GM23338 (cell line): ENCODE data around the gene UBL7. TPM values are rescaled to one million over a fixed set of nuclear protein-coding genes. Genes with fewer than 3 reads are reported as not detected.

Experiments used
- ATAC-seq: fragments of 200-7000 bp; cut with Tn5 transposase; 3 replicates; pipeline ENCODE4 v1.9.1; 2020
- DNase-seq: peaks from one replicate; pipeline ENCODE4 v3.0.0-alpha.2; 2015; ENCODE audit warnings: low spot score
- H2AFZ ChIP-seq: fragments of 200-600 bp; sonication (generic); 2 replicates; pipeline ENCODE4 v1.8.0; 2016; ENCODE audit warnings: antibody characterized with exemption, mild to moderate bottlenecking, moderate library complexity
- H3F3A ChIP-seq: fragments of 200-600 bp; sonication (generic); replicated peaks from 2 replicates; pipeline ENCODE4 v1.8.0; 2017; ENCODE audit warnings: antibody characterized with exemption, mixed run types, low read depth
- H3K27ac ChIP-seq: fragments of 200-600 bp; sonication (generic); 2 replicates; pipeline ENCODE4 v1.6.1; 2016; ENCODE audit warnings: low read depth
- H3K27me3 ChIP-seq: fragments of 200-600 bp; sonication (generic); 2 replicates; pipeline ENCODE4 v1.8.0; 2016; ENCODE audit warnings: mild to moderate bottlenecking, mixed run types, moderate library complexity; ENCODE audit not compliant: insufficient read depth
- H3K36me3 ChIP-seq: fragments of 200-600 bp; sonication (generic); 2 replicates; pipeline ENCODE4 v1.8.0; 2016; ENCODE audit warnings: mild to moderate bottlenecking; ENCODE audit not compliant: insufficient read depth
- H3K4me1 ChIP-seq: fragments of 200-600 bp; sonication (generic); 2 replicates; pipeline ENCODE4 v1.8.0; 2016; ENCODE audit warnings: mild to moderate bottlenecking, moderate library complexity; ENCODE audit not compliant: insufficient read depth
- H3K4me2 ChIP-seq: fragments of 200-600 bp; sonication (generic); 2 replicates; pipeline ENCODE4 v1.7.1; 2017; ENCODE audit warnings: mixed run types
- H3K4me3 ChIP-seq: fragments of 200-600 bp; sonication (generic); 2 replicates; pipeline ENCODE4 v1.6.1; 2016; ENCODE audit warnings: mixed run types
- H3K79me2 ChIP-seq: fragments of 200-600 bp; sonication (generic); replicated peaks from 2 replicates; pipeline ENCODE4 v1.8.0; 2017; ENCODE audit warnings: mild to moderate bottlenecking; ENCODE audit not compliant: insufficient read depth
- H3K9me2 ChIP-seq: fragments of 200-600 bp; sonication (generic); 2 replicates; pipeline ENCODE4 v1.8.0; 2017; ENCODE audit not compliant: insufficient read depth
- H4K20me1 ChIP-seq: fragments of 200-600 bp; sonication (generic); replicated peaks from 2 replicates; pipeline ENCODE4 v1.8.0; 2017; ENCODE audit warnings: mild to moderate bottlenecking; ENCODE audit not compliant: insufficient read depth
- H3K27ac Mint-ChIP-seq: 2 replicates; pipeline ENCODE4 v1.8.0; 2020; ENCODE audit warnings: inconsistent platforms, mild to moderate bottlenecking, moderate library complexity, mixed read lengths
- H3K27me3 Mint-ChIP-seq: 3 replicates; pipeline ENCODE4 v1.8.0; 2022; ENCODE audit warnings: low read depth, mild to moderate bottlenecking, moderate library complexity, mixed read lengths, inconsistent platforms; ENCODE audit not compliant: insufficient read depth, poor library complexity
- H3K36me3 Mint-ChIP-seq: 3 replicates; pipeline ENCODE4 v1.8.0; 2021; ENCODE audit warnings: low read depth, mild to moderate bottlenecking, inconsistent platforms, moderate library complexity, mixed read lengths
- H3K4me1 Mint-ChIP-seq: 3 replicates; pipeline ENCODE4 v1.8.0; 2020; ENCODE audit warnings: mild to moderate bottlenecking, inconsistent platforms, mixed read lengths
- H3K4me3 Mint-ChIP-seq: 3 replicates; pipeline ENCODE4 v1.8.0; 2021; ENCODE audit warnings: moderate library complexity, mild to moderate bottlenecking, inconsistent platforms, mixed read lengths
- H3K9me3 Mint-ChIP-seq: 3 replicates; pipeline ENCODE4 v1.8.0; 2020; ENCODE audit warnings: moderate library complexity, mild to moderate bottlenecking, inconsistent platforms, mixed read lengths
- CREB1 ChIP-seq: fragments of 250-450 bp; sonication (Bioruptor Pico); IDR thresholded peaks from 2 replicates; pipeline ENCODE4 v1.5.0; 2020; ENCODE audit warnings: low read depth, mild to moderate bottlenecking, moderate library complexity
- EZH2 ChIP-seq: fragments of 200-600 bp; sonication (generic); IDR thresholded peaks from one replicate; pipeline ENCODE4 v1.8.0; 2017; ENCODE audit warnings: antibody characterized with exemption, mild to moderate bottlenecking, low read depth; ENCODE audit not compliant: unreplicated experiment
- EZH2phosphoT487 ChIP-seq: fragments of 200-600 bp; sonication (generic); IDR thresholded peaks from one replicate; pipeline ENCODE4 v1.8.1; 2018; ENCODE audit warnings: antibody characterized with exemption; ENCODE audit not compliant: unreplicated experiment
- JUNB ChIP-seq: IDR thresholded peaks from one replicate; pipeline ENCODE4 v1.6.1; 2016; ENCODE audit warnings: antibody characterized with exemption; ENCODE audit not compliant: unreplicated experiment
- NANOG ChIP-seq: IDR thresholded peaks from 2 replicates; pipeline ENCODE4 v1.6.1; 2016; ENCODE audit warnings: antibody characterized with exemption, borderline replicate concordance
- POLR2AphosphoS5 ChIP-seq: IDR thresholded peaks from 2 replicates; pipeline ENCODE4 v1.6.1; 2016; ENCODE audit warnings: antibody characterized with exemption, low read depth
- STAT1 ChIP-seq: IDR thresholded peaks from one replicate; pipeline ENCODE4 v1.6.1; 2016; ENCODE audit warnings: antibody characterized with exemption; ENCODE audit not compliant: unreplicated experiment
- ZNF114 ChIP-seq: fragments of 250-450 bp; sonication (Bioruptor Pico); IDR thresholded peaks from 2 replicates; pipeline ENCODE4 v1.5.0; 2020; ENCODE audit warnings: mild to moderate bottlenecking, moderate library complexity
- ZNF331 ChIP-seq: fragments of 250-450 bp; sonication (Bioruptor Pico); IDR thresholded peaks from 2 replicates; pipeline ENCODE4 v1.5.0; 2020; ENCODE audit warnings: low read depth, mild to moderate bottlenecking, moderate library complexity
- polyA plus RNA-seq: library from polyadenylated mRNA; unstranded; fragments of >200 nt; fragmentation: Nextera tagmentation; extraction: Ambion mirVana; gene quantifications from 2 replicates; pipeline ENCODE4 v1.2.1, GENCODE V29; 2016
- total RNA-seq: library from RNA; depleted of rRNA; stranded (reverse); fragments of >200 nt; shearing (Covaris generic); gene quantifications from 2 replicates; pipeline ENCODE4 v1.2.3, GENCODE V29; 2014
- TF ChIP-seq, protein P1 (sequence below): fragments of 250-450 bp; sonication (Bioruptor Pico); IDR thresholded peaks from 2 replicates; pipeline ENCODE4 v1.5.0; 2020; ENCODE audit warnings: mild to moderate bottlenecking, moderate library complexity
- TF ChIP-seq, protein P2 (sequence below): IDR thresholded peaks from 2 replicates; pipeline ENCODE4 v1.6.1; 2016; ENCODE audit warnings: antibody characterized with exemption
- TF ChIP-seq, protein P3 (sequence below): IDR thresholded peaks from one replicate; pipeline ENCODE4 v1.6.1; 2018; ENCODE audit warnings: antibody characterized with exemption; ENCODE audit not compliant: unreplicated experiment

The UBL7 gene
- total and polyA plus RNA-seq, 2 experiments from 2014 or later = 73.7 to 99.2 TPM

DNA sequence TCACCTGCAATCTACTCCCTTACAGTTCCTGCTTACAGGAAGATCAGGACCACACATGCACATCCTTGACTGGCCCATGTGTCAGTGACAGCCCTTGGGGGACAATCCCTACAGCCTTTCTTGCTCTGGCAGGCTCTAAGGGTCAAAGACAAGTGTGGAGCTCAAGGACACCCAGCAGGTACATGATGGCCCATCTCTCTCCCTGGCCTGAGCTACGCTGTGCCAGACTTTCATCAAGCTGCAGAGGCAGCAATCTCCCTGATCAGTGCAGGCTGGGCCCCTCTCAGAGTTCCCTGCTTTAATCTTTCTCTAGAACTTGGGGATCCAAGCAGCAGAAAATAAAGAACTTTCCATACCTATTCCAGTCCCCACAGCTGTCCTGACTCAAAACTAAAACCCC, 29.8 kb downstream of the UBL7 start:
- Histone ChIP-seq H3K27me3 (peaks cover 10% of the 10 kb centered on the region), H3K79me2 (peaks cover 24% of the 10 kb centered on the region), H2AFZ (no peak overlapping the region), H3K4me1 (peaks cover 22% of the 10 kb centered on the region), H3F3A (no peaks in the 10 kb centered on the region), H3K27ac (no peak overlapping the region), H3K4me3 (no peak overlapping the region), H3K4me2 (no peak overlapping the region), H3K9me2 (no peaks in the 10 kb centered on the region), H3K36me3 (no peaks in the 10 kb centered on the region), H4K20me1 (peaks cover 8% of the 10 kb centered on the region)
- TF ChIP-seq EZH2phosphoT487 = no peak
- no peak for TF ChIP-seq NANOG
- TF ChIP-seq ZNF331 (CRISPR knock-in tag) = no peak
- TF ChIP-seq ZNF114 (CRISPR knock-in tag) = no peak
- TF ChIP-seq STAT1 = no peak
- no peak for TF ChIP-seq EZH2
- TF ChIP-seq POLR2AphosphoS5 = no peak
- no peak for TF ChIP-seq JUNB
- TF ChIP-seq, protein P1, sequence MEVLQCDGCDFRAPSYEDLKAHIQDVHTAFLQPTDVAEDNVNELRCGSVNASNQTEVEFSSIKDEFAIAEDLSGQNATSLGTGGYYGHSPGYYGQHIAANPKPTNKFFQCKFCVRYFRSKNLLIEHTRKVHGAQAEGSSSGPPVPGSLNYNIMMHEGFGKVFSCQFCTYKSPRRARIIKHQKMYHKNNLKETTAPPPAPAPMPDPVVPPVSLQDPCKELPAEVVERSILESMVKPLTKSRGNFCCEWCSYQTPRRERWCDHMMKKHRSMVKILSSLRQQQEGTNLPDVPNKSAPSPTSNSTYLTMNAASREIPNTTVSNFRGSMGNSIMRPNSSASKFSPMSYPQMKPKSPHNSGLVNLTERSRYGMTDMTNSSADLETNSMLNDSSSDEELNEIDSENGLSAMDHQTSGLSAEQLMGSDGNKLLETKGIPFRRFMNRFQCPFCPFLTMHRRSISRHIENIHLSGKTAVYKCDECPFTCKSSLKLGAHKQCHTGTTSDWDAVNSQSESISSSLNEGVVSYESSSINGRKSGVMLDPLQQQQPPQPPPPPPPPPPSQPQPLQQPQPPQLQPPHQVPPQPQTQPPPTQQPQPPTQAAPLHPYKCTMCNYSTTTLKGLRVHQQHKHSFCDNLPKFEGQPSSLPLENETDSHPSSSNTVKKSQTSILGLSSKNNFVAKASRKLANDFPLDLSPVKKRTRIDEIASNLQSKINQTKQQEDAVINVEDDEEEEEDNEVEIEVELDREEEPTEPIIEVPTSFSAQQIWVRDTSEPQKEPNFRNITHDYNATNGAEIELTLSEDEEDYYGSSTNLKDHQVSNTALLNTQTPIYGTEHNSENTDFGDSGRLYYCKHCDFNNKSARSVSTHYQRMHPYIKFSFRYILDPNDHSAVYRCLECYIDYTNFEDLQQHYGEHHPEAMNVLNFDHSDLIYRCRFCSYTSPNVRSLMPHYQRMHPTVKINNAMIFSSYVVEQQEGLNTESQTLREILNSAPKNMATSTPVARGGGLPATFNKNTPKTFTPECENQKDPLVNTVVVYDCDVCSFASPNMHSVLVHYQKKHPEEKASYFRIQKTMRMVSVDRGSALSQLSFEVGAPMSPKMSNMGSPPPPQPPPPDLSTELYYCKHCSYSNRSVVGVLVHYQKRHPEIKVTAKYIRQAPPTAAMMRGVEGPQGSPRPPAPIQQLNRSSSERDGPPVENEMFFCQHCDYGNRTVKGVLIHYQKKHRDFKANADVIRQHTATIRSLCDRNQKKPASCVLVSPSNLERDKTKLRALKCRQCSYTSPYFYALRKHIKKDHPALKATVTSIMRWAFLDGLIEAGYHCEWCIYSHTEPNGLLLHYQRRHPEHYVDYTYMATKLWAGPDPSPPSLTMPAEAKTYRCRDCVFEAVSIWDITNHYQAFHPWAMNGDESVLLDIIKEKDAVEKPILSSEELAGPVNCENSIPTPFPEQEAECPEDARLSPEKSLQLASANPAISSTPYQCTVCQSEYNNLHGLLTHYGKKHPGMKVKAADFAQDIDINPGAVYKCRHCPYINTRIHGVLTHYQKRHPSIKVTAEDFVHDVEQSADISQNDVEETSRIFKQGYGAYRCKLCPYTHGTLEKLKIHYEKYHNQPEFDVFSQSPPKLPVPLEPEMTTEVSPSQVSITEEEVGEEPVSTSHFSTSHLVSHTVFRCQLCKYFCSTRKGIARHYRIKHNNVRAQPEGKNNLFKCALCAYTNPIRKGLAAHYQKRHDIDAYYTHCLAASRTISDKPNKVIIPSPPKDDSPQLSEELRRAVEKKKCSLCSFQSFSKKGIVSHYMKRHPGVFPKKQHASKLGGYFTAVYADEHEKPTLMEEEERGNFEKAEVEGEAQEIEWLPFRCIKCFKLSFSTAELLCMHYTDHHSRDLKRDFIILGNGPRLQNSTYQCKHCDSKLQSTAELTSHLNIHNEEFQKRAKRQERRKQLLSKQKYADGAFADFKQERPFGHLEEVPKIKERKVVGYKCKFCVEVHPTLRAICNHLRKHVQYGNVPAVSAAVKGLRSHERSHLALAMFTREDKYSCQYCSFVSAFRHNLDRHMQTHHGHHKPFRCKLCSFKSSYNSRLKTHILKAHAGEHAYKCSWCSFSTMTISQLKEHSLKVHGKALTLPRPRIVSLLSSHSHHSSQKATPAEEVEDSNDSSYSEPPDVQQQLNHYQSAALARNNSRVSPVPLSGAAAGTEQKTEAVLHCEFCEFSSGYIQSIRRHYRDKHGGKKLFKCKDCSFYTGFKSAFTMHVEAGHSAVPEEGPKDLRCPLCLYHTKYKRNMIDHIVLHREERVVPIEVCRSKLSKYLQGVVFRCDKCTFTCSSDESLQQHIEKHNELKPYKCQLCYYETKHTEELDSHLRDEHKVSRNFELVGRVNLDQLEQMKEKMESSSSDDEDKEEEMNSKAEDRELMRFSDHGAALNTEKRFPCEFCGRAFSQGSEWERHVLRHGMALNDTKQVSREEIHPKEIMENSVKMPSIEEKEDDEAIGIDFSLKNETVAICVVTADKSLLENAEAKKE (CRISPR knock-in tag) = no peak
- TF ChIP-seq CREB1 (CRISPR knock-in tag) = no peak
- TF ChIP-seq, protein P2, sequence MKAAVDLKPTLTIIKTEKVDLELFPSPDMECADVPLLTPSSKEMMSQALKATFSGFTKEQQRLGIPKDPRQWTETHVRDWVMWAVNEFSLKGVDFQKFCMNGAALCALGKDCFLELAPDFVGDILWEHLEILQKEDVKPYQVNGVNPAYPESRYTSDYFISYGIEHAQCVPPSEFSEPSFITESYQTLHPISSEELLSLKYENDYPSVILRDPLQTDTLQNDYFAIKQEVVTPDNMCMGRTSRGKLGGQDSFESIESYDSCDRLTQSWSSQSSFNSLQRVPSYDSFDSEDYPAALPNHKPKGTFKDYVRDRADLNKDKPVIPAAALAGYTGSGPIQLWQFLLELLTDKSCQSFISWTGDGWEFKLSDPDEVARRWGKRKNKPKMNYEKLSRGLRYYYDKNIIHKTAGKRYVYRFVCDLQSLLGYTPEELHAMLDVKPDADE = no peak
- TF ChIP-seq, protein P3, sequence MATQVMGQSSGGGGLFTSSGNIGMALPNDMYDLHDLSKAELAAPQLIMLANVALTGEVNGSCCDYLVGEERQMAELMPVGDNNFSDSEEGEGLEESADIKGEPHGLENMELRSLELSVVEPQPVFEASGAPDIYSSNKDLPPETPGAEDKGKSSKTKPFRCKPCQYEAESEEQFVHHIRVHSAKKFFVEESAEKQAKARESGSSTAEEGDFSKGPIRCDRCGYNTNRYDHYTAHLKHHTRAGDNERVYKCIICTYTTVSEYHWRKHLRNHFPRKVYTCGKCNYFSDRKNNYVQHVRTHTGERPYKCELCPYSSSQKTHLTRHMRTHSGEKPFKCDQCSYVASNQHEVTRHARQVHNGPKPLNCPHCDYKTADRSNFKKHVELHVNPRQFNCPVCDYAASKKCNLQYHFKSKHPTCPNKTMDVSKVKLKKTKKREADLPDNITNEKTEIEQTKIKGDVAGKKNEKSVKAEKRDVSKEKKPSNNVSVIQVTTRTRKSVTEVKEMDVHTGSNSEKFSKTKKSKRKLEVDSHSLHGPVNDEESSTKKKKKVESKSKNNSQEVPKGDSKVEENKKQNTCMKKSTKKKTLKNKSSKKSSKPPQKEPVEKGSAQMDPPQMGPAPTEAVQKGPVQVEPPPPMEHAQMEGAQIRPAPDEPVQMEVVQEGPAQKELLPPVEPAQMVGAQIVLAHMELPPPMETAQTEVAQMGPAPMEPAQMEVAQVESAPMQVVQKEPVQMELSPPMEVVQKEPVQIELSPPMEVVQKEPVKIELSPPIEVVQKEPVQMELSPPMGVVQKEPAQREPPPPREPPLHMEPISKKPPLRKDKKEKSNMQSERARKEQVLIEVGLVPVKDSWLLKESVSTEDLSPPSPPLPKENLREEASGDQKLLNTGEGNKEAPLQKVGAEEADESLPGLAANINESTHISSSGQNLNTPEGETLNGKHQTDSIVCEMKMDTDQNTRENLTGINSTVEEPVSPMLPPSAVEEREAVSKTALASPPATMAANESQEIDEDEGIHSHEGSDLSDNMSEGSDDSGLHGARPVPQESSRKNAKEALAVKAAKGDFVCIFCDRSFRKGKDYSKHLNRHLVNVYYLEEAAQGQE = no peak
- no peak overlapping the region for H3K27ac Mint-ChIP-seq
- H3K9me3 Mint-ChIP-seq = no peaks in the 10 kb centered on the region
- H3K4me1 Mint-ChIP-seq = peaks cover 42% of the 10 kb centered on the region
- H3K36me3 Mint-ChIP-seq = no peaks in the 10 kb centered on the region; the same call in 2 of the 3 replicates
- no peak overlapping the region; the same call in 2 of the 3 replicates for H3K4me3 Mint-ChIP-seq
- peaks cover 28% of the 10 kb centered on the region for H3K27me3 Mint-ChIP-seq
- DNase-seq (no peak), ATAC-seq (no peak)
